K562 (cell line): ENCODE results near the gene CREB5.

ENCODE experiments used
- KDM1A ChIP-seq, 2 experiments: fragments of 450-650 bp; IDR thresholded peaks; 2 replicates each; pipeline ENCODE4 v1.6.1; 2016; ENCODE audit warnings: mild to moderate bottlenecking in 2 of 2
- TCF7 ChIP-seq: sonication (generic); IDR thresholded peaks from 2 replicates; pipeline ENCODE4 v1.6.1; 2016; ENCODE audit warnings: antibody characterized with exemption, borderline replicate concordance
- ZNF561 ChIP-seq: fragments of 450-650 bp; formaldehyde crosslinking; conservative IDR thresholded peaks from 2 replicates; pipeline ENCODE4 v1.4.0; 2020; ENCODE audit warnings: mild to moderate bottlenecking, moderate library complexity

- TF ChIP-seq TCF7 (no peak), ZNF561 (no peak), KDM1A (IDR thresholded peaks at IDR 0.05) (no peak)
These were observed 72.3 kb downstream of the CREB5 start for GRCh38 chr7:28484606-28484935.
